Pulmonary artery endothelial cell (primary cell): ENCODE data around the gene TRNT1. TPM values are rescaled to one million over a fixed set of nuclear protein-coding genes. Genes with fewer than 3 reads are reported as not detected.
A peak's percentile ranks its signal among the peaks of the same experiment; 100 is the strongest.

Source experiments
- DNase-seq: peaks from one replicate; pipeline ENCODE4 v3.0.0-alpha.2; 2011; ENCODE audit warnings: low read depth, low spot score
- total RNA-seq: library from RNA; depleted of rRNA; stranded (reverse); fragments of >200 nt; gene quantifications from 2 replicates; pipeline ENCODE4 v1.2.3, GENCODE V29; 2014

The TRNT1 gene
- total RNA-seq, result 22.6 and 28.8 TPM in 2 replicates

DNA sequence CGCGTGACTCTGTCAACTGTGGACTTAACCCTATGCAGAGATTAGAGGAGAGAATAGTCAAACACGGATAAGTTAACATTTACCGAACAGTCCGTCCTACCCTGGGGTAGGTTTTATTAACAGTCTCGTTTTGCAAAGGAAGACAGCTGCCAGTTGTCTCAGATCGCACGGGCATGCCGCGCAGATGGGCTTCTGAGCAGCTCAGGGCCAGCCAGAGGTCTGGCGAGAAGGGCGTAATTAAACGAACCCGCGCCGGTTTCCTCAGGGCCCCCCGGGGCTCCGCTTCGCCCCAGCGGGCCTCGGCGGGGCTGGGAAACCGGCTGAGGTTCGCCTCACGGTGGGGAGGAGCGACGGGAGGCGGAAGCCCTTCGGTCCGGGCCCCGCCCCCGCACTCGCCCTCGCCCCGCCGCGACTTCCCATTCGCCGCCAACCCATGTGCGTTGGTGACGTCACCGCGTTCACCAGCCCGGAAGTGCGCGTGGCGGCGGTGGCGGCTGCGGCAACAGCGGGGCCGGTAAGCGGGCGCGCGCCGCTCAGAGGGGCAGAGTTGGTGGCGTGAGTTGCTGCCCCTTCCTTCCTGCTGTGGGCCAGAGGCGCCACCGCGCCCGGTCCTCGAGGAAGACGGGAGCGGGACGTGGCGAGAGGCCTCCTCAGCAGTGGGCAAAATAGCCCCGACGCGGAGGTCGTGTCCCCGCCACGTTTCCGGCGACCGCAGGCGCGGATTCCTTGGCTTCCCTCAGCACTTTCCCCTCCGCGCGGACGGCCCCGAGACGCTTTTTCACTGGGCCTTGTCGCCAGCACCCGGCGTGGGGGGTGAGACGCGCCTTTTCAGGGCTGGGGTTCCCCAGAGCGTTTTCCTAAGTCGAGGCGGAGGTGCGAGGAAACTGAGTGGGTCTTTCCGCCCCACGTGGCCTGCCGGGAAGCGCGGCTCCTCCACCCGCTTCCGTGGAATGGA lies at the start of gene TRNT1:
TRNT1 (plus strand) TSS at position 464 of the 955 bp plus-strand sequence. CDS start 2,101 bp downstream, outside the sequence.
- peak; percentile 85 for DNase-seq

DNA sequence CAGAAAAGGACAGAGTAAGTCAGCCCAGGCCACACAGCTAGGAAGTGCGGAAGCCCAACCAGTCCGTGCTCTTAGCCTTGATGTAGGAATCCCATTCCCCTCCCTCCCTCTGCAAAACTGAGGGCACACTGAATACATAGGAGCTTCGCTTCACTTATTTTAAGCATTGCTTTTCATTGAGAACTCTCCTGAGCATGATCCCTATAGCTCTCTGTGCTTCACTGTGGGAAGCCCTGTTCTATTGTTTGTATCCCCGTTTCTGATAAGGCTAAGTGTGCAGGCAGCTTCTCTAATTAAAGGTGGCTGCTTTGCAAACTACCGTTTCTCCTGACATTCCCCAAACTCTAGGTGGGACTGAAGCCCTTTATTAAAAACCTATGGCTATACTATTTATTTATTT lies 46.4 kb upstream of the TRNT1 start:
- no peak for DNase-seq

DNA sequence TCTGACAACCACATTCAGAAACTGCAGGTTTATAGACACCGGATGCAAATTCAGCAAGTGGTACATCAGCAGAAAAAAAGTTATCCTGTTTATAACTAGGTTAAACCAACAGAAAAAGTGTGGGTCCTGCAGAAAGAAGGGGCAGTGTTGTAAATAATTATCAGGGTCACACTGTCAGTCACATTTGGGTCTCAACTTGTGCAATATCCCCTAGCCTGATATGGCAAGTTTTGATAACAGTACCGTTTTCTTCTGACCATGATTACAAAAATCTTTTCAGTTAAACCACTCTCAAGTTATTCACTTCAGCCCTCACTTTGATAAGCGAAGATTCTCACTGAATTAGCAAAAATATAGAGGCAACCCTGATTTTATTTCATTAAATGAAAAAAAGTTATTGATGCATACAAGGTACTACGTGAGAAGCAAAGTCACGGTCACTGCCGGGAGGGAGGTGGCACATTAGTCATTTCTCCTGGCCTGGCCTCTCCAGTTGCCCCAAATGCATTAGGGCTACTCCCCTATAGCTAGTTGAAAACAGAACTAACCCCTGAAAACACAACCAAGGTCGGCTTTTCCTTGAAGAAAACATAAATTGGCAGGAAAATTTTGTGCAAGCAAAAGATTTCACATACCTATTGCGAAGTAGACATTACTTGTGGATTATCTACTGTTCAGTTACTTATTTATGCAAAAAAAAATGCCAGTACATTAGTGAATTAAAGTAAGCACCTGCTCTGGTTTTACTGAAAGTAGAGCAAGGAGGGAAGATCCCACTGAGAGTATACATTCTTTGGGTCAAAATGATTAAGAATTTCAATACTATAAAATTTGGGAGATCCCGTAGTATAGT lies 45.1 kb upstream of the TRNT1 start:
- DNase-seq, result no peak

DNA sequence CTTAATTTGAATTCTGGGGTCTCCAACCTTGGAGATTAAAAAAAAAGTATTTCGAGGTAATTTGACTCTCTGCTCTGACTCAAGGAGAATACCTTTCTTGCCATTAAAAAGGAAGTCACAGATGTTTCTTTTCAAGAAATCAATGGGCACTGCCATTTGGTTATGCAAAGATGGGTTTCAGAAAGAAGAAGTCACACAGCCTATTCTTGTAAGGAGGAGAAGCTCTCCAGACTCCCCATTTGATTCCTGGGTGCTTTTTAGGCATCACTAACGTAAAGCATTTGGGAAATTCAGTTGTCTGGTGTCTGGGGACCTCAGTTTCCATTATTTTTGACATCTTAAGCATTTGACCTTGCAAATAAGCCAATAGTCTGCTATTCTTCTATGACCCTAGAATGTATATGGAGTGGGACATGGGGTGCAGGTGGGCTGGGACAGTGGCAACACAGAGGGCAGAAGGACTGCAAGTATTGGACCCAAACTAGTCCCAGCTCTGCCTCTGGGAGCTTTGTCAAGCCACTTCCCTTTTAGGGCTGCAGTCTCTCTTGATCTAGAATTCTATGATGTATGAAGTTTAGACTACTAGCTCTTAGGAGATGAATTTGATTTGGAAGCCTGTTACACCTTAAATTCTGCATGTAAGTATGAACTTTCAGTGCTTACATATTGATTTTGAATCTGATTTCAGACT lies 44.4 kb upstream of the TRNT1 start:
- no peak for DNase-seq

DNA sequence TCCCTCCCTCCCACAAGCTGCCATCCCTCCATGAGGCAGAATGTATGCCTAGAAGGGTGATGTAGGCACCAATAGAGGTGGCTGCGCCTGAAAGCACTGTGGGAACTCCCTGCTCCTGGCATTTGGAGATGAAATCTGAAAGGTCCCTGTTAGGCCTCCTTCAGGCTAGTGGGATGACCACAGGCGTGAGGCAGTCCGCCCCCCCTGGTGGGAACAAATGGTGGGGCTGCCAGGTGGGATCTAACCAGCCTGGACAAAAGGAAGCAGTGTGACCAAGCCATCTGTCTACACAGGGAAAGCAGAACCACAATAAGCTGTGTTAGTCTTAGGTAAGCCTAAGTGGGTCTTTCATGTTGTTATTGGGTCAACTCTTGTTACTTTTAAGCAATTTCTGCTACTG lies 41.9 kb upstream of the TRNT1 start:
- no peak for DNase-seq

DNA sequence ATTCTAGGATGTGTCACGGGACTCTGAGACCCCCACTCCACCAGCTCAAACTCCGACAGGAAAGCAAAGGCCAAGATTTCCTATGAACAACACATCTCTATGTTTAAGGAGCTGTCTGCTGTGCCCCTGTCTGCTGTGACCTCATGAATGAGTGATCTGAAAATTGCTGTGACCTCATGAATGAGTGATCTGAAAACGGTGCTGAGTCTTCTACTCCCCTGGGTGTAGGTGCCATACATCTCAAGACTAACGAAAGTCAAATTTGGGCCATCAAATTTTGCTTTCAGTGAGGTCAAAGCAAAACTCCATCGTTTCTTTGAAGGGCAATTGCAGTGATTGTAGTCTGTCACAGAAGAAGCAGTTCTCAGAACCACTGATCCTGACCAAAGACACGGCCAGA lies 41.0 kb upstream of the TRNT1 start:
- no peak for DNase-seq

DNA sequence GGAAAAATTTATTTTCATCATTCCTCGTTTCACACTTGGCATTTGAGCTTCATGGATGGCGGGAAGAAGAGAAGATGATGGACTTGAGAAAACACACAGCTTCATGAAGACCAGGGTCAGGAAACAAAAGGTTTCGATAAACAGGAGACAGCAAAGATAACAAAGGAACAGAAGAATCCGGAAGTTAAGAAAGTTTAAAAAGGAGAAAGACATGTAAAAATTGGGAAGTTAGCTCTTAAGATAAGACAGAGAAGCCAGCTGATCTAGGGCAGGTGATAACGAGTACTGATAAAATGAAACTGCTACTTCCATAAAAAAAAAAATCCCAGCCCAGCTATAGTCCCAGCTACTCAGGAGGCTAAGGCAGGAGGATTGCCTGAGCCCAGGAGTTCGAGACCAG lies 40.5 kb upstream of the TRNT1 start:
- no peak for DNase-seq

DNA sequence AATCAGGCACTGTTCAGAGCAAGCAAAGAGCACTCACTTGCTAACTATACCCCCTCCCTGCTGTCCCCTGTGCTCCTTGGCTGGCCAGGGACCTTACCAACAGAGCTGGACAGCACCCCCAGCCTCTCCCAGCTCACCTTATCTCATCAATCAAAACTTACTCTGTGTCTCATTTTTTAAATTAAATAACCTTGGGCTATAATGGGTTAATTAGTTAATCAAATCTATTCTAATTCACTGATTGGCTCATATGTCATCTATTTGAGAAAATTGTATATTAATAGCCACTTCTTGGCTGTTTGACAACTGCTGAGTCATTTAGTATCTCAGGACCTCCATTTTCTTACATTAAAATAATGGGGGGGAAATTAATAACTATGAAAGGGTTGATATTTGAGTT lies 39.5 kb upstream of the TRNT1 start:
- no peak for DNase-seq

DNA sequence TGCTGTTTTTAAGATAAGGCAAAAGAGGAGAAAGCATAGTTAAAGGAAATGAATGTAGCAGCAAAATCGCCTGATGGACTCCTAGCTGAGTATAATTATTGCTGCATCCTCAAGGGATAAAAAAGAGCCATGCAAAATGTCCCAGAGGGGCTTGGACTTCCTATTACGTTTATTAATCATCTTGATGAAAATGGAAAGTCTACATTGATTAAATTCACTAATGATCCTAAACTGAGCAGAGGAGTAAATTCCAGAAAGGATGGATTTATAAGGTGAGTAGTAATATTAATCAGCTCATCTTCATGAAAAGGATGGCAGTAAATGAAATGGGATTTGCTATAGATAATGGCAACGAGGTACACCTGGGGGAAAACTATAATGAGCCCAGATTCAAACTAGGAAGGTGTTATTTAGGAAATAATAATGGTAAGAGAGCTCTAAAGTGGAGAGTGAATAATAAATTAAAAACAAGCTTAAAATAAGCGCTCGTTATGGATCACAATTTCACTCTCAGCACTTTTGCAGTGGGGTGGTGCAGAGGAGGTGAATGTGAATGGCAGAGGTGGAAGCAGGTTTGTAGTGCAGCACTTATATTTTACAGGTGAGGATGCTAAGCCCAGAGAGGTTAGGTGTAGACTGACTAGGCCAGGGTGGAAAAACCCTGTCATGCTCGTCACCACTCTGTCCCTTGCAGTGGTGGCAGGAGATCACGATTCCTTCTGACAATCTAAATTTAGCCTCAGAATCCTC lies 38.8 kb upstream of the TRNT1 start:
- DNase-seq, result no peak

DNA sequence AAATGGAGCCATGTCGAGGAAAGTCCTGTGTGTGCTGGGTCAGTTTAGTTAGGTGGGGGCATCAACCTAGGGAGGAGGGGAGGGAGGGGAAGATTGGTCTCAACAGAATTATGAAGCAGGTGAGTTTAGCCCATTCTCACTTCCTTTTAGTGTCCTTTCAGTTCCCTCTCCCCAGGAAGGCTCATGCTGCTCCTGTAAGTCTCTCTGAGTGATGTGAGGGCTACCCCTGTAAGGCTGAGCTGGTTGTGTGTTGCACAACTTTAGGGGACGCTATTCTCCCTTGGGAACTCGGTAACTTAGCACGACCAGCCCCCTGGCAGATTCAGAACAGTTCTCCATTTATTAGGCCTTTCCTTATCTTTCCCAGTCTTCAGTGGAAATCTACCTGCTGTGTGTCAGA lies 37.7 kb upstream of the TRNT1 start:
- DNase-seq, result no peak

DNA sequence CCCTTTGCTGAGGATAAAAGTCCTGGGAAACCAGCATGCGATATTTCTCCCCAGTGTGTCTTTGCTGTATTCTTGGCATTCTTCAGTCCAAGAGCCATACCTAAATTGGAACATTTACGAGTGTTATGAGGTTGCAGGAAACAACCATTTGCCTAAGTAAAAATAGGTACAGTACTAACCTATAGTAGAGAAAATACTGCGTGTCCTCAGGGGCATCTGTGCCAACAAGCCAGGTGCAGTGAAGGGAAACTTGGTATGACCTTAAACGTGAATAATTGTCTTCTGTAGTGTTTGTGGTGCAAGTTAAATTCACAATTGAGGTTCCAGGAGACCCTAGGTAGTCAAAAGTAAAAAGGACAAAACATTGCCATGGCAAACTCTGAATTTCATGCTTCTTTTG lies 28.8 kb upstream of the TRNT1 start:
- DNase-seq, result no peak

DNA sequence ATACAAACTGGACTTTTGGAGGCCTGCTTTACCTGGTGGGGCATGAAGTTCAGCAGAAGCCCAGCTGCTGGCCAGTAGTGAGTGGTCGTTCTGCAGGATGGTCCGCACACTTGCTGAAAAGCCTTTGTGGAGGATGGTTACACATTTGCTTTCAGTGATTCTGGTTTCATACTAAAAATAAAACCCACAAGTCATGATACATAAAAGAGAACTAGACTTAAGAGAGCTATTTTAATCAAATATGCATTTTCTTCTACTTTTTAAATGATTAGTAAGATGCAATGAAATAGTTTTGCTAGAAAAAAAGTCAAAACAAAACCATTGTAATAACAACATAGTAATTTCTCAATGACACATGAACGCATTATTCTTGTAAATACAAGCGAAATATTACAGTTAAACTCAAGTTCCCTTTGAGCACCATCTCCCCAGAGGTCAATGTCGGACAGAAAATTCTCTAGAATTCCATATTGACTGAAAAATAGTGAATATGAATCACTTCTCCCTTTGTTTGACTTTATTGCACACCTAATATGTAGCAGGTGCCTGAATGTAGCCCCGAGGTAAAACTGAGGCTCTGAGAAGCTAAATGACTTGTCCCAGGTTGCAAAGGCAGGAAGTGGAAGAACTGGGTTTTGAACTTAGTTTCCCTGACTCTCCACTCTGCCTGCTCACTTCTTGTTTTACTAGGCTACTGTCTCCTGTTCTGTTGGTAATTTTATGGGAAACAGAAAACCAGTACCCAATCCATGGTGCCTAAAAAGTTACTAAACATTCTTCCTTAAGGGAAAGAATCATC lies 24.9 kb upstream of the TRNT1 start:
- DNase-seq, result no peak

DNA sequence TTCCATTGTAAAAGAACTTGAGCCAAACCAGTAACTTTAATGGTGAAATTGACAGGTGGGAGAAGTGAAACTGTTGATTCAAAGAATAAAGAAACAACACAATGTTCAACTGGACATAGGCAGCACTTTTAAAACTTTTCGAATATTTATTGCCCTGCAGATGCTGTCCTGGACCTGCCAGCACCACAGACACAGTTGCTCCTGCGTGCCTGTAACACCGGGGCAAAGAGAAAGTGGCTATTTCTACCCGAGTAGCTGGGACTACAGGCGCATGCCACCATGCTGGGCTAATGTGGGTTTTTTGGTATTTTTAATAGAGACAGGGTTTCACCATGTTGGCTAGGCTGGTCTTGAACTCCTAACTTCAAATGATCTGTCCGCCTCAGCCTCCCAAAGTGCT lies 24.0 kb upstream of the TRNT1 start:
- DNase-seq, result no peak

DNA sequence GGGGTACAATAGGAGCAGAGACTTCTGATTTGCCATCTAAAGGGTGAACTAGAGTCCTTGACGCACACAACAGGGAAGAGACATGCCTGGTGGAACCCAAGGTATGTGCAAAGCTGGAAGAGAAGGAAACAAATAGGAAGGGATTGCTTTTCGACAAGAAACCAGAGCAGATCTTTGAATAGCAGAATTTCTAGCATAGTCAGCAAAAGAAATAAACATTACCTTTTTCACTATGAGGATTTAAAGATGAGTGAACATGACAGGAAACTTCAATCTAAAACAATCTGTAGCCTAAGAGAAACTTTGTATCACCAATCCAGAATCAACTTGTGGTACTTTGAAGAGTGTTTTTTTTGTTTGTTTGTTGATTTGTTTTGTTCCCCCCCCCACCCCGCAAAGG lies 21.5 kb upstream of the TRNT1 start:
- no peak for DNase-seq

DNA sequence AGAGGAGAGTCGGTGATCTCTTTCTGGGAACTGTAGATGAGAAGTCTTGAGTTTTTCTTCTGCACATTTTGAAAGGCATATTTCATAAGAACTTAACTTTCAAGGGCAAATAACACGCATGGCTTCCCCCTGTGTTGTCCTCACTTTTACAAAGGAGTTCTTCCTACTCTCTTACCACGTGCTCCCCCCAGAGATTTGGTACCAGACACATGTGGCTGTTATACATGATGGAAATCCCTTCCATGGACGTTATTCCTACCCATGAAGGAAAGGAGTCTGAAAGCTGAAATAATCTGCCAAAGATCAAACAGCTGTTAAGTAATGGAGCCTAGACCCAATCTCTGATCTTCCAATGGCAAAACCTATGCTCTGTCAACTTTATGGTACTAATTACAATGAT lies 20.9 kb upstream of the TRNT1 start:
- no peak for DNase-seq

DNA sequence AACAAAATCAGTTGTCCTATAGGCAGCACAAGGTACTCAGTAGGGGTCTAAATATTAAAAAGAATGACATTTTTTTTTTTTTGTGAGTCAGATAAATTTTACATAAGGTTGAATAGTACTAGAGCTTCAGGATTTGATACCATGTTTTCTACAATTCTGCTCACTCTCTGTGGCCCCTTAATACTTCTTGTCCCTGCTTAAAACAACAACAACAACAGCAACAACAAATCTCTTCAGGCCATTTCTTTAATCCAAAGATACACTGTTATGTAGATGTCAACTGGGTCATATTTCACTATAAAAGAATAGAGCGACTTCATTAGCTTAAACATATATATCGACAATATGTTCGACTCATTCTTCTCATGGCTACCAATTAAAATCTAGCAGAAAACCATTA lies 19.6 kb upstream of the TRNT1 start:
- DNase-seq, result no peak

DNA sequence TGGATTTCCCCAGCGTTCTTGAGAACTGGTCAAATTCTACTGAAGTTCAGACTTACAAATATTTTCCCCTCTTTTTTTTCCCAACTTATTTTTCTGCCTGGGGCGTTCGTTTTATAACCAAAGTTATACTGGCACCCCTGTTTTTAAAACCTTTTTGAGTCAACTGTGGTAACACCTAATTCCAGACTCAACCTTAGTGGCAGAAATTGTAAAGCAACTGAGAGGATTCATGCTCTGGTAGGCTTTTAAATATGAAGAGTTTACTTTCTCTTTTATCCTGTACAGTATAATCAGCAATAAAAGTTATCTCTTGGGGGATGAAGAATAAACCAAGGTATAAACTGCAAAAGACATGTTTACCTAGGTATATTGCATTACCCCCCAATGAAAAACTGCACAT lies 18.9 kb upstream of the TRNT1 start:
- no peak for DNase-seq

DNA sequence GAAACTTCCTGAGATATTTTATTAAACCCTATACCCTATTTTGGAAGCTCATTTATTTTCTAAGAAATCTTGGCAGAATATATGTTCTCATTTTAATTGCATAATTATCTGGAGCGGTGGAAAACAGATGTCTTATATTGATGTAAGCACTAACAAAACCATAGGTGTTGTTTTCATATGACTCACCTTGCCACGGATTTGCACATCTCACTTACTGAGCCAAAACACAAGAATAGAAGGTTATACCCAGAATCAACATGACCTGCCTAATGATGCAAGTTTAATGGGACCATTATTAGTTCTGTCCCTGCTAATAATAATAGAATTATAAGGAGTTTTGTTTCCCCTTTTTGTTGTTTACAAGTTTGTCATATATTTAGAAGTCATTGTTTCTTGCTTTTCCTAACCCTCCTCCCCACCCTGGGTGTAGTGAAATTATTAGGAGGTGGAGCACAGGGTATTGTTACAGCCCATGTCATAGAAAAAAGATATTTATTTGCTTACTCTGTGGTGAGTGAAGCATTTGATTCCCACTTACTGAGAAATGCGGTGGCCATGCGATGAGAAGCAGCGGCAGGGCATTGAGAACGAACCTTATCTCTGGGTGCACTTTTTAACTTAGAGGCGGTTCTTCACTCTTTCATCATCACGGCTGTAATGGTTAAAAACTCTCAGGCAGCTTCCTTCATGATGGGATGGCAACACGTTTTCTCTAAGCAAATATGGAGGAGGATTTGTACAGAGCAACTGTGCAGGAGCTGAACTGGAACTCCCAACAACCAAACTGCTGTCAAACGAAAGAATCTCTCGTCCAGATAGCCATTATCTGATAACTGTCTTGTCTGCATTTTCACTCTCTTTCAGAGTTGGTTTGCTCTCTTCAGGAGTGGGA lies 17.1 kb upstream of the TRNT1 start:
- no peak for DNase-seq

DNA sequence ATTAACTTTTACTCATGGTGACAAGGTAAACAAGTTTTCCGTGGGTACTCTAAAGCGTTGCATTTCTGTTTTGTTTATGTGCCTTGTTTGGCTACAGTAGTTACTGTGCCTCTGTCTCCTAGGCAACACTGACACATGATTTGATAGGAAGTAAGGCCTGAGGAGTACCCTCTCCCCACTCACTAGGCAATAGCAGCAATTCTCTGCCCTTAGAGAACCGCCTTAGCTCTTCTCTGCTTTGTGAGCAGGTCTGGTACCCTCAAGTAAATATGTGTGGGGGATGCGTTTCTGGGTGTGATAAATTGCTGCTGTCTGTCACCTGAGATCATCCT lies 16.5 kb upstream of the TRNT1 start, which contains the start of gene IL5RA:
IL5RA (minus strand) TSS at position 76 of the 332 bp plus-strand sequence. CDS start 5,390 bp downstream, outside the sequence.
- no peak for DNase-seq
